HFF-Myc (cell line): ENCODE results near the gene TBC1D9.

Source experiments
- DNase-seq: peaks from one replicate; pipeline ENCODE4 v3.0.0-alpha.2; 2011; ENCODE audit warnings: low read depth; ENCODE audit errors: extremely low read depth
- H3K4me3 ChIP-seq: replicated peaks from 2 replicates; pipeline ENCODE4 v1.5.1; 2011; ENCODE audit warnings: low read depth, mild to moderate bottlenecking, control low read depth, low read length
- CTCF ChIP-seq: IDR thresholded peaks from 2 replicates; pipeline ENCODE4 v1.5.1; 2012; ENCODE audit warnings: mild to moderate bottlenecking, low read depth, low read length, control low read depth; ENCODE audit errors: missing control alignments

The TBC1D9 gene

GRCh38 chr4:140697709-140698560 is 58.2 kb downstream of the TBC1D9 start:
- no peak for DNase-seq
- H3K4me3 ChIP-seq: no peak overlapping the region

GRCh38 chr4:140695483-140695882 is 60.7 kb downstream of the TBC1D9 start:
- DNase-seq: no peak
- no peak overlapping the region for H3K4me3 ChIP-seq
- no peak for TF ChIP-seq CTCF

More at GRCh38 chr4:140697709-140698560, 58.2 kb downstream of the TBC1D9 start:
- no peak for TF ChIP-seq CTCF

GRCh38 chr4:140693562-140693961 is 62.6 kb downstream of the TBC1D9 start:
- no peak for TF ChIP-seq CTCF
- no peak for DNase-seq
- no peak overlapping the region for H3K4me3 ChIP-seq

GRCh38 chr4:140691369-140691768 is 64.8 kb downstream of the TBC1D9 start:
- no peak overlapping the region for H3K4me3 ChIP-seq
- DNase-seq: no peak
- TF ChIP-seq CTCF: no peak

GRCh38 chr4:140690093-140690492 is 66.1 kb downstream of the TBC1D9 start:
- DNase-seq: no peak
- no peak for TF ChIP-seq CTCF
- no peak overlapping the region for H3K4me3 ChIP-seq

GRCh38 chr4:140689623-140690022 is 66.6 kb downstream of the TBC1D9 start:
- no peak for TF ChIP-seq CTCF
- no peak overlapping the region for H3K4me3 ChIP-seq
- DNase-seq: no peak
